RWPE1 (cell line): ENCODE measurements around the gene ZNF394.

Experiments used
- CTCF ChIA-PET: fragments of 350-600 bp; sonication (Branson Sonifier 250); formaldehyde crosslinking; extraction: SDS; loops from one replicate; lab custom pipeline; 2021; lab: Yijun Ruan, JAX
- POLR2A ChIA-PET: fragments of 400-600 bp; formaldehyde crosslinking; extraction: SDS; loops from one replicate; lab custom pipeline; 2020; ENCODE audit warnings: antibody characterized with exemption; ENCODE audit not compliant: low non-redundant PET; lab: Yijun Ruan, JAX
- DNase-seq: peaks from one replicate; pipeline ENCODE4 v3.0.0; 2012; ENCODE audit warnings: low spot score
- H3K27ac ChIP-seq: fragments of 450-650 bp; 2 replicates; pipeline ENCODE4 v1.5.1; 2017
- CTCF ChIP-seq: fragments of 450-650 bp; conservative IDR thresholded peaks from 2 replicates; pipeline ENCODE4 v1.5.1; 2017; ENCODE audit warnings: low read depth, mild to moderate bottlenecking

ZNF394 gene

GRCh38 chr7:99497766-99498545 lies 2.1 kb downstream of the ZNF394 start:
- CTCF ChIA-PET, result interaction anchor here (0.7 kb wide), 1 partner anchor 48 kb away, joined by 4 read pairs; no protein-coding TSS in a partner anchor
- DNase-seq, result no peak
- no peak overlapping the region for H3K27ac ChIP-seq
- POLR2A ChIA-PET, result no interaction called here
- no peak for TF ChIP-seq CTCF

- DNase-seq, result no peak
- no peak overlapping the region for H3K27ac ChIP-seq
- POLR2A ChIA-PET, result no interaction called here
- no peak for TF ChIP-seq CTCF
- CTCF ChIA-PET, result no interaction called here
Measured at GRCh38 chr7:99493823-99494222, 6.3 kb downstream of the ZNF394 start.

GRCh38 chr7:99490878-99491277 lies 9.2 kb downstream of the ZNF394 start:
- POLR2A ChIA-PET, result no interaction called here
- DNase-seq, result no peak
- no peak for TF ChIP-seq CTCF
- no peak overlapping the region for H3K27ac ChIP-seq
- CTCF ChIA-PET, result no interaction called here

DNA sequence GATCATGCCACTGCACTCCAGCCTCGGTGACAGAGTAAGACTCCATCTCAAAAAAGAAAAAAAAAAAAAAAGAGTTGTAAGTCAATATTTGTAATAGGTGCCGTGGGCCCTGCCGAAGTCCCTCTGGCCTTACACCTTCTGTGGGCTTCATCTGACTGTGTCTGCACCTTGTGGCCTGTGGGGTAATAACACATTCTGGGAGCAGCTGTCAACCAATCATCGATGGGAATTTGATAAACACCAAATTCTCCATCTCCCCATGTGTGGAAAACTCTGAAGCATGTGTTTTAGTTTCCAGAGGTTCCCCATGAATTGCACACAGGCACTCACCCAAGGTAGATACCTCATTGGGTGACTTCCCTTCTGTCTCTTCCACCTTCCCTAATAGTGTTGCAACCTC lies 10.8 kb downstream of the ZNF394 start:
- 0 out of 2 replicates have a peak overlapping the region, but pooled peaks have one; percentile 1 for H3K27ac ChIP-seq
- ChIA-PET POLR2A (no interaction called here), CTCF (no interaction called here)
- TF ChIP-seq CTCF, result no peak
- DNase-seq, result no peak

DNA sequence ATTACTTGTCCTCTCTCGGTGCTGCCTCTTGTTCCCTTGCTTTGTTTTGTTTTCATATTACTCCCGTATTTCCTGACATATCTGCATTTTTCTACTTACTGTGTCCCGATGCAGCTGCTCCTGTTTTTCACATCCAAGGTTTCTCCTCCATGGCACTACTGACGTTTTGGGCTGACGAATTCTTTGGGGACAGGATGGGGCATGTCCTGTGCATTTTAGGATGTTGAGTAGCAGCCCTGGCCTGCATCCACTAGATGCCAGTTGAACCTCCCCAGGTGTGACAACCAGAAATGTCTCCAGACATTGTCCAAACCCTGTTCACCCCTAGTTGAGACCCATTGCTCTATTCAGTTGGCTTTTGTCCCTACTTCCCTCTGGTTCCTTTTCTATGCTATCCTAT lies 15.0 kb downstream of the ZNF394 start:
- TF ChIP-seq CTCF, result no peak
- peak overlapping the region; percentile 70 for H3K27ac ChIP-seq
- ChIA-PET CTCF (interaction anchor here (1.0 kb wide), 1 partner anchor 11 kb away, joined by 3 read pairs; no protein-coding TSS in a partner anchor), POLR2A (no interaction called here)
- no peak for DNase-seq

DNA sequence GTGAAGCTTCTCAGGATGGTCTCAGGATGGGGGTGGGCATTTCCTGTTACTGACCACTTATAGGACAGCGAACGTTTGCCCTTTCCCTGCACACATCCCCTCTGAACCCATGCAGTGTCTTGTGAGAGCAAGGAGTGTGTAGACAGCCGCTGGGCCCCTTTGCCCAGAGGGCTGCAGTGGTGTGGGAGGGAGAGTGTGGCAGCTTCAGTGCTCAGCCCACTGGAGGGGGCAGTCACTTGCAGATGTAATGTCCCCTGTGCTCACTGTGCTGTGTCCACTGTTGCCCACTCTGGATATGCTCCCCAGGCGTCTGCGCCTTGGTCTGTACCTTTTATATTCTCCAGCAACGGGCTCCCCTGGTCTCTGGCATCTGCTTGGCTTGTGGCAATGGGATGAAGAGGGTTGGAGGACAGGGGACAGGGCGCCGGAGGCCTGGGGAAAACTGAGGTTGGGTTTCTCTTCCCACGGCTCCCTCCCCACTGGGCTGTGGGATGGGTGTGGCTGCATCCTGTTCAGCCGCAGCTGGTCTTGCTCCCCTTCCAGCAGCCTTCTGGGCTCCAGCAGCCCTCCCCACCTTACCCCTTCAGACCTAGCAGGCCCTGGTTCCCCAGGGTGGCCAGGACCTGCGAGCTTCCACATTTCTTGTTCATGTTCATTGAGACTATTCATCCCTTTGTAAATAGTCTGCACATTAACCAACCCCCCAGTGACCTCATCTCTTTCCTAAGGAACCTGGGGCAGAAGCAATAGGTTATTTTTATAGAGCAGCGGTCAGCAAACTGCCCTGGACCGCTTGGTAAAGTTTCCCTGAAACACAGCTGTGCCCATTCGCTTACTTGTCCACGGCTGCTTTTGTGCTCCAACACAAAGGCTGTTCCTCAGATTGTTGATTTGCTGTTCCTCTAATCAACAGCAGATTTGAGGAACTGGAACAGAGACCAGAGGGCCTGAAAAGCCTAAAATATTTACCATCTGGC lies 21.3 kb downstream of the ZNF394 start:
- ChIA-PET POLR2A (no interaction called here), CTCF (no interaction called here)
- TF ChIP-seq CTCF, result no peak
- no peak for DNase-seq
- peak overlapping the region; percentile 47 for H3K27ac ChIP-seq
